ENCODE measurements around the gene OBP2A.

DNA sequence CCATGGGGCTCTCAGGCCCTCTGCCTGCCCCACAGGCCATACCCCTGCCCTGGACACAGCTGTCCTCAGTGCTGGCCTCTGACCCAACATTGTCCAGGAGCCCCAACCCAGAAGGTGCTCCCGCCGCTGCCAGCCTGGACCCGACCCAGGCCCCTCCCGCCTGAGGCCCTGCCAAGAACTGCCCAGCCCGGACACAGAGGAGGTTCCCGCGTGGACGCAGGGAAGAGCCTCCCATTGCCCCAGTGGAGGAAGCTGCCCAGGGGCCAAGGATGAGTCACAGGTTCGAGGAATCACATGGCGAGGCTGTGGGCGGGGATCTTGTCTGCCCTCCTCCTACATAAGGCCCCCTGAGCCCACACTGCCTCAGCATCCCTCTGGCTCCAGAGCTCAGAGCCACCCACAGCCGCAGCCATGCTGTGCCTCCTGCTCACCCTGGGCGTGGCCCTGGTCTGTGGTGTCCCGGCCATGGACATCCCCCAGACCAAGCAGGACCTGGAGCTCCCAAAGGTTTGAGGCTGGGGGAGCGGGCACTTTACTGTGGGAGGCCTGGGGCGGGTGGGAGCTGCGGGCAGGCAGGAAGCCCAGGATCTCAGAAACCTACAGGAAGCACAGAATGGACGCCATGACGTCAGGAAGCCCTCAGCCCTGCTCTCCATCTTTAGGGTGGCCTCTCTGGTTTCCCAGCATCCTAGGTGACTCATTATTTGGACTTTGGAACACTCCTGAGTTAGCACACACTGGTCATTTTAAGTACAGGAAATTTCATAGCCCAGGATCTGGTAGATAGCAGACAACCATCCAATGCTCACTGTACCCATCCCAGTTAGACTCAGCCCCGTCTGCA, 15.7 kb downstream of the OBP2A start, which contains the start of gene PAEP:
- TF ChIP-seq CTCF (IDR thresholded peaks at IDR 0.05) (no peak), POLR2AphosphoS5 (IDR thresholded peaks at IDR 0.05; ENCODE audit: insufficient read depth in 1 of 2, low read depth in 1 of 2) (no peak), POLR2A (IDR thresholded peaks at IDR 0.05) (no peak)
